ENCODE data around the gene UNC50. TPM values are rescaled to one million over a fixed set of nuclear protein-coding genes. Genes with fewer than 3 reads are reported as not detected.

The UNC50 gene, protein sequence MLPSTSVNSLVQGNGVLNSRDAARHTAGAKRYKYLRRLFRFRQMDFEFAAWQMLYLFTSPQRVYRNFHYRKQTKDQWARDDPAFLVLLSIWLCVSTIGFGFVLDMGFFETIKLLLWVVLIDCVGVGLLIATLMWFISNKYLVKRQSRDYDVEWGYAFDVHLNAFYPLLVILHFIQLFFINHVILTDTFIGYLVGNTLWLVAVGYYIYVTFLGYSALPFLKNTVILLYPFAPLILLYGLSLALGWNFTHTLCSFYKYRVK
- polyA plus RNA-seq (2012; ENCODE audit: insufficient read length, low read depth) = 13.8 TPM

DNA sequence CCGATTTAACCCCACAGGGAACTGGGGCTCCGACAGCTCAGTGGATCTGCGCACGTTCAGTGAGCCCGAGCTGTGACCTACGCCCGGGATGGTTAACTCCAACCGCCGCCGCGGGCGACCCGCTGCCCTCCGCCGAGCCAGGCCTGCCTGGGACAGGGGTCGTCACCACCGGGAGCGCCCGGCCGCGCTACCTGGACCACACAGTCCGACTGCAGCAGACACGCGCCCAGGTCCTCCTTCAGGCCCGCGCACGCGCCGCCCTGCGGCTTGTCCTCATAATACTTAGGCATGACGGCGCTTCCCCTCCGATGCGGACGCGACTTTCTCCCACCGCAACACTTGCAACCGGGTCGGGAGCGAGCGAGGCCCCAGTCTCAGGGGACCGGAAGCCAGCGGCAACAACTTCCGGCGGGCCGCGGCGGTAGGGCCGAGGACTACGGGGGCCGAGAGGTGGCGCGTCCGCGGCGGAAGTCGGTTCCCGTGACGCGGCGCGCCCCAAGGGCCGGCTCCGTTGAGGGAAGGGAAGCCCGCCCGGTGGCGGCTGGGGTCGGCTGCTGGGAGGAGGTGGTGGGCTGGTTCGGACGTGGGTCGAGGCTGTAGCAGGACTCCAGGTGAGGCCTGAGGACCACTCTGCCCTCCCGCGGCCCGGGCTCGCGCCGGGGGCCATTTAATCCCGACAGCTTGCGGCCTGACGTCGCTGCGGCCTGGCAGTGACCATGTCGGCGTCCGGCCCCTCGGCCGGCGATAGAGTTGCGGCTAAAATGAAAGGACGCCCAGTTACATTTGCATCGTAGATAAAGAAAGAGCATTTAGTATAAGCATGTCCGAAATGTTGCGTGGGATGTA, at the start of gene UNC50, which contains the start of gene COA5:
UNC50 (plus strand) TSS at position 474 of the 846 bp plus-strand sequence. CDS start 1,171 bp downstream, outside the sequence.
COA5 (minus strand) TSS at position 397 of the 846 bp plus-strand sequence; CDS start at position 290, 107 bp downstream.
- TF ChIP-seq SIN3A (IDR thresholded peaks at IDR 0.05; ENCODE audit: borderline replicate concordance, insufficient read depth, low read length) = peak; percentile 20; the same call in 1 of the 2 replicates
- peak; percentile 83 for TF ChIP-seq FOXP2 (optimal IDR thresholded peaks at IDR 0.05; ENCODE audit: borderline replicate concordance, extremely low read depth, extremely low read length, insufficient read depth)
- TF ChIP-seq POLR2AphosphoS5 (IDR thresholded peaks at IDR 0.05; ENCODE audit: low read depth, low read length) = peak; percentile 86
- TF ChIP-seq TAF1 (IDR thresholded peaks at IDR 0.05; ENCODE audit: borderline replicate concordance, insufficient read depth, low read length) = peak; percentile 85
- TF ChIP-seq, protein P1, sequence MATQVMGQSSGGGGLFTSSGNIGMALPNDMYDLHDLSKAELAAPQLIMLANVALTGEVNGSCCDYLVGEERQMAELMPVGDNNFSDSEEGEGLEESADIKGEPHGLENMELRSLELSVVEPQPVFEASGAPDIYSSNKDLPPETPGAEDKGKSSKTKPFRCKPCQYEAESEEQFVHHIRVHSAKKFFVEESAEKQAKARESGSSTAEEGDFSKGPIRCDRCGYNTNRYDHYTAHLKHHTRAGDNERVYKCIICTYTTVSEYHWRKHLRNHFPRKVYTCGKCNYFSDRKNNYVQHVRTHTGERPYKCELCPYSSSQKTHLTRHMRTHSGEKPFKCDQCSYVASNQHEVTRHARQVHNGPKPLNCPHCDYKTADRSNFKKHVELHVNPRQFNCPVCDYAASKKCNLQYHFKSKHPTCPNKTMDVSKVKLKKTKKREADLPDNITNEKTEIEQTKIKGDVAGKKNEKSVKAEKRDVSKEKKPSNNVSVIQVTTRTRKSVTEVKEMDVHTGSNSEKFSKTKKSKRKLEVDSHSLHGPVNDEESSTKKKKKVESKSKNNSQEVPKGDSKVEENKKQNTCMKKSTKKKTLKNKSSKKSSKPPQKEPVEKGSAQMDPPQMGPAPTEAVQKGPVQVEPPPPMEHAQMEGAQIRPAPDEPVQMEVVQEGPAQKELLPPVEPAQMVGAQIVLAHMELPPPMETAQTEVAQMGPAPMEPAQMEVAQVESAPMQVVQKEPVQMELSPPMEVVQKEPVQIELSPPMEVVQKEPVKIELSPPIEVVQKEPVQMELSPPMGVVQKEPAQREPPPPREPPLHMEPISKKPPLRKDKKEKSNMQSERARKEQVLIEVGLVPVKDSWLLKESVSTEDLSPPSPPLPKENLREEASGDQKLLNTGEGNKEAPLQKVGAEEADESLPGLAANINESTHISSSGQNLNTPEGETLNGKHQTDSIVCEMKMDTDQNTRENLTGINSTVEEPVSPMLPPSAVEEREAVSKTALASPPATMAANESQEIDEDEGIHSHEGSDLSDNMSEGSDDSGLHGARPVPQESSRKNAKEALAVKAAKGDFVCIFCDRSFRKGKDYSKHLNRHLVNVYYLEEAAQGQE (IDR thresholded peaks at IDR 0.05; ENCODE audit: insufficient read depth in 1 of 2, low read depth in 2 of 2, low read length in 2 of 2) = peak; percentile 42 to 46; a peak in 1 of 4 replicates

DNA sequence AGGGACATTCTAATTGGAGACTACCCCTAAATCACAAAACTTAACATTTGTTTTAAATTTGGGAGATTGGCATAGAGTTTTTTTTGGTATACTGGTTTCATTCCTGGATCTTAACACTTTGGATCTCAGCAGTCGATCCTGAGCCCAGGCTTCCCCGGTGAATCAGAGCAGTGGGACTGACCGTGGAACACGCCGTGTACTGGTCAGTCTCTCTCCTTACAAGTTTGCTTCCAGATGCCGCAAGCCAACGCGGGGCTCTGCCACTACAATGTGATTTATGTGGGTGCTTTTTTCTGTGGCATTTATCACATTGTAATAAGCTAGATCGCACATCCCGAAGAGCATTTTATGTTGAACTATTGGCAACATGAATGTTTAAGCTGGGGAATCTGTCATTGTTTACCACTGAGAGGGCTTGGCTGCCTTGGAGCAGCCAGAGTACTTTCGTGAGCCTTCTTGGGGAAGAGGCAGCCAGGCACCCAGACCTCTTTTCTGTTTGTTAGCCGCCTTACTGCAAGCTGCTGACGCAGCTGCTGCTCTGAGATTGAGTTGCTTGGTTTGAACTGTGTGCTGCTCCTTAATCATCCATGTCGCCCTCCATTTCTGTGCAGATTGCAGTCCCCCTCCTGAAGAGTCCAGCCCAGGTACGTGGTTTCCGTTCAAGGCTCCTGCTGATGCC, 49.4 kb upstream of the UNC50 start:
- TF ChIP-seq POLR2AphosphoS5 (IDR thresholded peaks at IDR 0.05; ENCODE audit: low read depth, low read length) = no peak
- TF ChIP-seq FOXP2 (optimal IDR thresholded peaks at IDR 0.05; ENCODE audit: borderline replicate concordance, extremely low read depth, extremely low read length, insufficient read depth) = no peak
- no peak for TF ChIP-seq TAF1 (IDR thresholded peaks at IDR 0.05; ENCODE audit: borderline replicate concordance, insufficient read depth, low read length)
- TF ChIP-seq, protein P1 (IDR thresholded peaks at IDR 0.05; ENCODE audit: insufficient read depth in 1 of 2, low read depth in 2 of 2, low read length in 2 of 2) = no peak
- TF ChIP-seq SIN3A (IDR thresholded peaks at IDR 0.05; ENCODE audit: borderline replicate concordance, insufficient read depth, low read length) = no peak

DNA sequence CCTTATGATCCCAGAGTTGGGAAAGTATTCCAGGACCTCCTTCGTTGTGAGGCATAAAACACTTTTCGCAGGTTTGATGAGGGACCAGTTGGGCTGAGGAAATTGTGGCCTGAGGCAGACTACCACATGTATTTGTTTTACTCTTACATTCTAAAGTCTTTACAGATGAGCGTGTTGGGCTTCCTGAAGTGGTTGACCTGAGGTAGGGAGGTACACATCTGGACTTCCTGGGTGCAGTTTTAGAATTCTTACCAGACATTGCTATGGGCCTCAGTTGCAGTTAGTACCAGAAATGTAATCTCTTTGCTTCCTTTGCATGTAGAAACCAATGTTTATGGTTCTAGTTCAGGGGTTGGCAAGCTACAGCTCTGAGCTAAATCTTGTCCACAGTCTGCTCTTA, 48.8 kb upstream of the UNC50 start:
- TF ChIP-seq POLR2AphosphoS5 (IDR thresholded peaks at IDR 0.05; ENCODE audit: low read depth, low read length) (no peak), TAF1 (IDR thresholded peaks at IDR 0.05; ENCODE audit: borderline replicate concordance, insufficient read depth, low read length) (no peak), SIN3A (IDR thresholded peaks at IDR 0.05; ENCODE audit: borderline replicate concordance, insufficient read depth, low read length) (no peak), FOXP2 (optimal IDR thresholded peaks at IDR 0.05; ENCODE audit: borderline replicate concordance, extremely low read depth, extremely low read length, insufficient read depth) (no peak)
- TF ChIP-seq, protein P1 (IDR thresholded peaks at IDR 0.05; ENCODE audit: insufficient read depth in 1 of 2, low read depth in 2 of 2, low read length in 2 of 2) = no peak

DNA sequence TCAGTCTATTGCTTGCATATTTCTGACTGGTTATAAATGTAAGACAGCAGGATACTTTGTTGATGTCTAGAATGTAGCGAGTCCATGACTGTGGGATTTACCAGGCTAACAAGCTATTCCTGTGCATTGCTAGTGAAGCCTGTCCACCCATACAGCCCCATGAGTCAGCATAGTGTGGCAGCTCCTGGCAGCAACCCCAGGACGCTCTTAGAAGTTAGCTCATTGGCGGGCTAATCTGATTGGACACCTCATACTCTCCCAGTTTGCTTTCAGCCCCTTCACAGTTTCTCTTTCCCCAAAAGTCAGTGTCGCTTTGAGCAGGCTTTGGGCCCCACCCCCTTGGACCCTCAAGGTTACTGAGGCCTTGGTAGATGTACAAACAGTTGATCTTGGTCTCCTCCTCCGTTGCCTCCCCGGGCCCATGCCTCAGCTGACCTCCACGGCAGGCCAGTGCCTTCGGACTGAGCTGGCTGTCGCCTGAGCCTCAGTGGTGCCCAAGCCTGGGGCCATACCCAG, 48.1 kb upstream of the UNC50 start:
- TF ChIP-seq SIN3A (IDR thresholded peaks at IDR 0.05; ENCODE audit: borderline replicate concordance, insufficient read depth, low read length) = no peak
- TF ChIP-seq, protein P1 (IDR thresholded peaks at IDR 0.05; ENCODE audit: insufficient read depth in 1 of 2, low read depth in 2 of 2, low read length in 2 of 2) = no peak
- TF ChIP-seq TAF1 (IDR thresholded peaks at IDR 0.05; ENCODE audit: borderline replicate concordance, insufficient read depth, low read length) = no peak
- TF ChIP-seq FOXP2 (optimal IDR thresholded peaks at IDR 0.05; ENCODE audit: borderline replicate concordance, extremely low read depth, extremely low read length, insufficient read depth) = no peak
- TF ChIP-seq POLR2AphosphoS5 (IDR thresholded peaks at IDR 0.05; ENCODE audit: low read depth, low read length) = no peak
